Panc1 (cell line): ENCODE results near the gene TAOK1.

ENCODE experiments used
- CTCF ChIP-seq: fragments of 450-650 bp; IDR thresholded peaks from 2 replicates; pipeline ENCODE4 v1.5.1; 2017; ENCODE audit warnings: mild to moderate bottlenecking
- SIN3A ChIP-seq: IDR thresholded peaks from 2 replicates; pipeline ENCODE4 v1.6.1; 2012; ENCODE audit warnings: low read depth, mild to moderate bottlenecking, low read length, moderate library complexity, borderline replicate concordance; ENCODE audit not compliant: insufficient read depth

- no peak for TF ChIP-seq CTCF
- no peak for TF ChIP-seq SIN3A
These were observed 124.6 kb downstream of the TAOK1 start for GRCh38 chr17:29514792-29515191.
